Lower lobe of right lung (tissue), 2 donors: ENCODE data around the gene AKIP1. TPM values are rescaled to one million over a fixed set of nuclear protein-coding genes. Genes with fewer than 3 reads are reported as not detected.
"Not testable (repeated sequence)": the region's sequence is repeated elsewhere in the genome, so short reads cannot be mapped to it uniquely, and the experiment has no call there.

Experiments used
- ATAC-seq, 2 donors: fragments of 200-7000 bp; cut with Tn5 transposase; one replicate each; pipeline ENCODE4 v1.9.1; 2020 to 2022; ENCODE audit warnings: mild to moderate bottlenecking in 2 of 2, moderate library complexity in 2 of 2
- DNase-seq: peaks from one replicate; pipeline ENCODE4 v3.0.0-alpha.2; 2020
- H3K27ac ChIP-seq: fragments of 200-600 bp; one replicate; pipeline ENCODE4 v1.8.0; 2022
- H3K27me3 ChIP-seq: fragments of 200-600 bp; one replicate; pipeline ENCODE4 v1.8.0; 2022; ENCODE audit warnings: low read depth
- H3K36me3 ChIP-seq: fragments of 200-600 bp; one replicate; pipeline ENCODE4 v1.8.0; 2022; ENCODE audit warnings: mild to moderate bottlenecking
- H3K4me1 ChIP-seq: fragments of 200-600 bp; one replicate; pipeline ENCODE4 v1.8.0; 2022
- H3K4me3 ChIP-seq: fragments of 200-600 bp; one replicate; pipeline ENCODE4 v1.8.0; 2022; ENCODE audit warnings: mild to moderate bottlenecking
- H3K9me3 ChIP-seq: fragments of 200-600 bp; one replicate; pipeline ENCODE4 v1.8.0; 2022
- intact Hi-C: fragments of 100-400 bp; cut with DNase I; formaldehyde crosslinking; loops from one replicate; pipeline ENCODE4 v1.11.0; 2022
- total RNA-seq: library from RNA; stranded (reverse); fragmentation: NEBNext Ultra II Directional; extraction: Animal tissue kit (Norgen Biotek cat#: 25700); gene quantifications from one replicate; pipeline ENCODE4 v1.2.1, GENCODE V29; 2021
- TF ChIP-seq, protein P1 (sequence below): fragments of 200-600 bp; IDR thresholded peaks from one replicate; pipeline ENCODE4 v1.8.0; 2022; ENCODE audit warnings: antibody characterized with exemption, mild to moderate bottlenecking
- donor health status: DM: no; HTN: yes; CAD: no; lungs with severe emphysema.

Gene AKIP1
- total RNA-seq, 1 donor from 2014 or later = 24.1 TPM

- no peaks in the 10 kb centered on the region for H3K9me3 ChIP-seq
- no peak for ATAC-seq
- intact Hi-C loops = no loop called here
- no peaks in the 10 kb centered on the region for H3K4me1 ChIP-seq
- no peaks in the 10 kb centered on the region for H3K27me3 ChIP-seq
- no peak overlapping the region for H3K27ac ChIP-seq
- H3K36me3 ChIP-seq = no peaks in the 10 kb centered on the region
- no peak overlapping the region for H3K4me3 ChIP-seq
- TF ChIP-seq, protein P1, sequence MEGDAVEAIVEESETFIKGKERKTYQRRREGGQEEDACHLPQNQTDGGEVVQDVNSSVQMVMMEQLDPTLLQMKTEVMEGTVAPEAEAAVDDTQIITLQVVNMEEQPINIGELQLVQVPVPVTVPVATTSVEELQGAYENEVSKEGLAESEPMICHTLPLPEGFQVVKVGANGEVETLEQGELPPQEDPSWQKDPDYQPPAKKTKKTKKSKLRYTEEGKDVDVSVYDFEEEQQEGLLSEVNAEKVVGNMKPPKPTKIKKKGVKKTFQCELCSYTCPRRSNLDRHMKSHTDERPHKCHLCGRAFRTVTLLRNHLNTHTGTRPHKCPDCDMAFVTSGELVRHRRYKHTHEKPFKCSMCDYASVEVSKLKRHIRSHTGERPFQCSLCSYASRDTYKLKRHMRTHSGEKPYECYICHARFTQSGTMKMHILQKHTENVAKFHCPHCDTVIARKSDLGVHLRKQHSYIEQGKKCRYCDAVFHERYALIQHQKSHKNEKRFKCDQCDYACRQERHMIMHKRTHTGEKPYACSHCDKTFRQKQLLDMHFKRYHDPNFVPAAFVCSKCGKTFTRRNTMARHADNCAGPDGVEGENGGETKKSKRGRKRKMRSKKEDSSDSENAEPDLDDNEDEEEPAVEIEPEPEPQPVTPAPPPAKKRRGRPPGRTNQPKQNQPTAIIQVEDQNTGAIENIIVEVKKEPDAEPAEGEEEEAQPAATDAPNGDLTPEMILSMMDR = no peak
- no peak for DNase-seq
These were observed 24.7 kb upstream of the AKIP1 start for GRCh38 chr11:8886322-8886721.

DNA sequence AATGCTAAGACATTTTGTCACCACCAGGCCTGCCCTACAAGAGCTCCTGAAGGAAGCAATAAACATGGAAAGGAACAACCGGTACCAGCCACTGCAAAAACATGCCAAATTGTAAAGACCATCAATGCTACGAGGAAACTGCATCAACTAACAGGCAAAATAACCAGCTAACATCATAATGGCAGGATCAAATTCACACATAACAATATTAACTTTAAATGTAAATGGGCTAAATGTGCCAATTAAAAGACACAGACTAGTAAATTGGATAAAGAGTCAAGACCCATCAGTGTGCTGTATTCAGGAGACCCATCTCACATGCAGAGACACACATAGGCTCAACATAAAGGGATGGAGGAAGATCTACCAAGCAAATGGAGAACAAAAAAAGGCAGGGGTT, 19.8 kb upstream of the AKIP1 start:
- H3K9me3 ChIP-seq, H3K27ac ChIP-seq, H3K4me1 ChIP-seq, H3K36me3 ChIP-seq, ATAC-seq, H3K27me3 ChIP-seq, H3K4me3 ChIP-seq, intact Hi-C loops, DNase-seq: not testable (repeated sequence)

- no peak for DNase-seq
- no peak overlapping the region for H3K4me3 ChIP-seq
- intact Hi-C loops = no loop called here
- TF ChIP-seq, protein P1 = no peak
- ATAC-seq = no peak
- no peaks in the 10 kb centered on the region for H3K27me3 ChIP-seq
- no peak overlapping the region for H3K27ac ChIP-seq
- peaks cover 21% of the 10 kb centered on the region for H3K9me3 ChIP-seq
- H3K4me1 ChIP-seq = no peaks in the 10 kb centered on the region
- no peaks in the 10 kb centered on the region for H3K36me3 ChIP-seq
These were observed 11.8 kb upstream of the AKIP1 start for GRCh38 chr11:8899119-8899753.

DNA sequence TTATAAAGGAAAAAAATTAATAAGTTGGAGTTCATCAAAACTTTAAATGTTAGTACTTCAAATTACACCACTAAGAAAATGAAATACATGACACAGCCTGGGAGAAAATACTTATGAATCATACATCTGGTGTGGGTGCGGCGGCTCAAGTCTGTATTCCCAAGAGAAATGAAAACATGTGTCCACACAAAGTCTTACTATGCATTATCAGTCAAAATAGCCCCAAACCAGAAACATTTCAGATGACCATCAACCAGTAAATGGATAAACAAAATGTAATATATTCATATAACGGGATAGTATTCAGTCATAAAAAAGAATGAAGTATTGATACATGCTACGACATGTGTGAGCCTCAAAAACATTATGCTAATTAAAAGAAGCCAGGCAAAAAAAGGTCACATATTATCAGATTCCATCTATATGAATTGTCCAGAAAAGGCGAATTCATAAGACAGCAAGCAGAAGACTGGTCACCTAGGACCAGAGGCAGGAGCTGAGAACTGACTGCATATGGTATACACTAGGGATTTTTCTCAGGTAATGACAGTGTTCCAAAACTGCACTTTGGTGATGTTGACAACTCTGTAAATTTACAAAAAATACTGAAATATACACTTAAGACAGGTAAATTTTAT, 5.3 kb upstream of the AKIP1 start:
- DNase-seq (no peak), ATAC-seq (no peak)
- peaks cover 9% of the 10 kb centered on the region for H3K4me1 ChIP-seq
- no peaks in the 10 kb centered on the region for H3K9me3 ChIP-seq
- H3K27ac ChIP-seq = no peak overlapping the region
- intact Hi-C loops = no loop called here
- H3K36me3 ChIP-seq = no peaks in the 10 kb centered on the region
- TF ChIP-seq, protein P1 = no peak
- no peaks in the 10 kb centered on the region for H3K27me3 ChIP-seq
- no peak overlapping the region for H3K4me3 ChIP-seq

- no peak overlapping the region for H3K4me3 ChIP-seq
- ATAC-seq = no peak
- no peak for DNase-seq
- peaks cover 13% of the 10 kb centered on the region for H3K4me1 ChIP-seq
- H3K36me3 ChIP-seq = no peaks in the 10 kb centered on the region
- H3K27ac ChIP-seq = no peak overlapping the region
- TF ChIP-seq, protein P1 = no peak
- intact Hi-C loops = no loop called here
- H3K27me3 ChIP-seq = no peaks in the 10 kb centered on the region
- H3K9me3 ChIP-seq = no peaks in the 10 kb centered on the region
These were observed 3.9 kb upstream of the AKIP1 start for GRCh38 chr11:8907116-8907515.

GRCh38 chr11:8908099-8908498, 2.9 kb upstream of the AKIP1 start:
- DNase-seq (no peak), ATAC-seq (no peak)
- no peaks in the 10 kb centered on the region for H3K27me3 ChIP-seq
- H3K36me3 ChIP-seq = no peaks in the 10 kb centered on the region
- intact Hi-C loops = no loop called here
- H3K4me1 ChIP-seq = peaks cover 18% of the 10 kb centered on the region
- H3K4me3 ChIP-seq = no peak overlapping the region
- H3K9me3 ChIP-seq = no peaks in the 10 kb centered on the region
- TF ChIP-seq, protein P1 = no peak
- no peak overlapping the region for H3K27ac ChIP-seq
